HG03135 (cell line): ENCODE measurements around the gene NEDD9.
A peak's percentile ranks its signal among the peaks of the same experiment; 100 is the strongest.

ENCODE experiments used
- ATAC-seq: cut with Tn5 transposase; IDR thresholded peaks from one replicate; pipeline ENCODE4 v1.9.1; 2021; ENCODE audit warnings: mild to moderate bottlenecking, moderate library complexity; ENCODE audit not compliant: unreplicated experiment

The NEDD9 gene

GRCh38 chr6:11232193-11232769 is at the start of gene NEDD9:
NEDD9 (minus strand) TSS chr6:11232668; CDS start chr6:11232515, 153 bp downstream.
- ATAC-seq: peak; percentile 95

- no peak for ATAC-seq
Observed at GRCh38 chr6:11282245-11282644, 49.8 kb upstream of the NEDD9 start.

- no peak for ATAC-seq
Observed at GRCh38 chr6:11280394-11280793, 47.9 kb upstream of the NEDD9 start.

GRCh38 chr6:11279284-11279689 is 46.8 kb upstream of the NEDD9 start:
- ATAC-seq: no peak

DNA sequence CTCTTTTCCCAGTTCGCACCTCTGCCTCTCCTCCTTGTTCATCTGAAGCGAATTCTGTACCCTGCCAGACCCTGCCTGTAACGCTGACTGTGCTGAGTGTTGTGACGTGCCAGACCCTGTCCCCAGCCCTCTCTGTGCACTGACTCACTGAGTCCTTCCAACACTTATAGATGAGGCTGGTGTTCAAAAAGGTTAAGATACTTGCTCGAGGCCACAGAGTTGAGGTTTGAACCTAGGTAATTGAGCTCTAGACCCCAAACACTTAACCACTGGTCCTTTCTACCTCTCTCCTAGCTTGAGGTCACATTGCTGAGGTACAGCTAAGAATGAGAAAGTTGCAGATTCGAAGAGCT is 45.7 kb upstream of the NEDD9 start:
- ATAC-seq: no peak

DNA sequence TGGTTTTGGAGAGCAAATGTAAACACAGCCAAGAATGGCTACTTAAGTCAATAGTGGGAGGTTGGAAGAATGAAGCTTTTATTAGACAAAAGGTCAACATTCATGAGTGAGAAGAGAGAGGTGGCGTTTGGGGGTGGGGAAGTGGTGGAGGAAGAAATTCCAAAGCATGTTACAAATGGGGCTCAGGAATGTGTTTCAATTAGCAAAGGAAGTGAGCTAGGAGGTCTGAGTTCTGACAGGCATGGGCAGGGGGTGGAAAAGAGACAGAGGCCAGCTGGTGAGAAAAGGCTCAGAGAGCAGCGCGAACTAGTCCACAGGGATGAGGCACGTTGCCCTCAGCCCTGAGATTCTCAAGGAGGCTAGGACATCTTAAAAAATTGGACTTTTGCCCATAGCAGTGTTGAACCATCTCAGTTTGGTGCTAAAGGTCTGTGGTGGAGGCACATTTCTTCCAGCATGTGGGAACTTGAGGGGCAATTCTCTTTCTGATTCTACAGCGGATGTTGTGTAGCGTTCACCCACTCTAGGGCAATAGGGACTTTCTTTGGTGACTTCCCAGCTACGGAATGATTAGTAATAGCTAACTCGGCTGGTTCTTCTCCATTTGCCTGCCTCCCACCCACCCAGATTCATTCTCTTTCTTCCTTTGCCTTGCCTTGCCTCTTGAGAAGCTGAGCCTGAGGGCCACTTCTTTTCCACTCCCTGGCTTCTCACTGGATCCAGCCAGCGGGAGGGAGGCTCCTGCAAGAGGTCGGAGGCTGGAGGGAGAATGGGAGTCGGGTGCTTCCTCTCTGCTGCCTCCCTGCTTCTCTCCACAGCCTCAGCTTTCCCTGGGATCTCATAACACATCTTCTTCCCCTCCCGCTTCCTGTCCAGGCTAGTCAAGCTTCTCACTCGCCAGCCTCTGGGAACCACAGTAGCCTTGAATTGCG is 45.1 kb upstream of the NEDD9 start:
- ATAC-seq: peak; percentile 41

- no peak for ATAC-seq
Observed at GRCh38 chr6:11276911-11277274, 44.4 kb upstream of the NEDD9 start.

- ATAC-seq: no peak
Observed at GRCh38 chr6:11276228-11276627, 43.8 kb upstream of the NEDD9 start.

DNA sequence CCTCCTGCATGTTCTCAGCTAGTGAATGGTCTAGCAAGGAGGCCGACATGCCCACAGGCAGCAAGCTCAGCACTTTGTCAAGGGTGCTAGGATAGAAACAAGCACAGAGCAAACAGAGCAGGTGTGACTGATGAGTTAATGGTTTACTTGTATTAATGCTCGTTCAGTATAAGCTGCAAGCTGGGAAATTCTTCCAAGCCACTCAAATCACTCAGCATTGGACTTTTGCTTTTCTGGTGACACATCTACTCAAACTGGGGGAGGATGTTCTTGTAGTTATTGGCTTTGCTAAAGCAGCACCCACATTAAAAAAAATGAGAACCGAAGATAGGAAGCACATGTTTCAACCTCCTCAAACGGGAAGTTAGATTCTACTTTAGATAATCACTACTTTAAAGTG is 43.1 kb upstream of the NEDD9 start:
- ATAC-seq: peak; percentile 82

GRCh38 chr6:11273406-11274065 is 41.1 kb upstream of the NEDD9 start:
- ATAC-seq: no peak

DNA sequence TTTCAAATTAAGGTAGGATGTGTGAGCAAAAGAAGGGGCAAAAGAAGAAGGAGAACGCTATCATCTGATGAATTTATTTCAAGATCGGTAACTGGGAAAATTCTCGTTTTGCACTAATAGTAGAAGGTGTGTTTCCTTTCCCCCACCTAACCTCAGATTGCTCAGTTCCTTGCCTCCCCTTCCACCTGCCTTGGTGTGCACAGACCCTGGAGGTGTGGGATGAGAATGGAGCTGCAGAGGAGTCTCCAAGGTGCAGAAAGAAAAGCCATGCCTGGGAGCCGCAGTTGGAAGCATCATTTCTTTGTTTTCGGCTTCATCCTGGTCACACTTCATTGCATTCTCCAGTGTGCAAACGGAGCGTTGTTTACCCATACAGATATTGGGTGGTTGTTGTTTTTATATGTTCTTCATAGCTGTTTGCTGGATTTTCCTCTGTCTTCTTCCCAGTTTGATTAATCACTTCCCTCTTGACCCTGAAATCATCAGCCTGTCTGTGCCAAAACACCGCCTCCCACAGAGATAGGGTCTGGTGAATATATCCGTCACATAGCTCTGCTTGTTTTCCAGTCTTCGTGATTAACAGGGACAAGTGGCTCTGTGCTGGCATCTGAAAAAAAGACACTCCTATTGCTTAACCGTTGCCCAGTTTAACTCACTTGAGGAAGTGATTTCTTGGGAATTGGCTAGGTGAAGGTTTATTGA is 40.2 kb upstream of the NEDD9 start:
- ATAC-seq: no peak

DNA sequence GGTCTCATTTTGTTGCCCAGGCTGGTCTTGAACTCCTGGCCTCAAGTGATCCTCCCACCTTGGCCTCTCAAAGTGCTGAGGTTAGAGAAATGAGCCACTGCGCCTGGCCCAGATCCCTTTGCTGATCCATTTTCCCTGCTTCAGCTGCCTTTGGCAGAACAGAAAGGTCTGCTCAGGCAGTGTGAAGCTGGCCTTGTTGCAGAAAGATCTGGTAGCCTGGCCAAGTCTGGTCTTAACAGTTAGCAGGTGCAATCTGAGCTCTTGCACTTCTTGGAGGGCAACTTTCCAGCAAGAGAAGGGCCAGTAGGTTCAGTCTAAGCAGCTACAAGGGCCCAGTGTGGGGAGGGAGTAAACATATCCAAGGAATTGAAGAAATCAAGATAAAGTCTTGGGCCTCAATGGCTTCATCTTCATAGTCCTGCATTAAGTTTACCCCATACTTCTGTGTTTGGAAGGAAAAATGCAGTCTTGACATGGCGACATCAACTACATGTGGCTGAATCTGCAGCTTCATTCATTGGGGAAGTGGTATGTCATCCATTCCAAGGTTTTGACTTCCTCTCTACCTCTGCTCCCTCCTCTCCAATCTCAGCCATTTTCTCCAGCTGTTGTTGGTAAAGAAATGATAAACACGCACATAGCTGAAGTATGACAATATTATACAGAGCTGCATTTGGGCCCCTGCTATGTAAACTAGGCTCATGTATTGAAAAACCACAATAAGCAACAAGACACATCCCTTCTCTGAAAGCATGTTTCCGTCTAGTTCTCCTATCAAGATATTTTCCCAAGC is 39.0 kb upstream of the NEDD9 start:
- ATAC-seq: no peak

GRCh38 chr6:11270030-11271027 is 37.9 kb upstream of the NEDD9 start:
- ATAC-seq: no peak

GRCh38 chr6:11268978-11269377 is 36.5 kb upstream of the NEDD9 start:
- no peak for ATAC-seq

- ATAC-seq: no peak
Observed at GRCh38 chr6:11266926-11267325, 34.5 kb upstream of the NEDD9 start.

- no peak for ATAC-seq
Observed at GRCh38 chr6:11265932-11266331, 33.5 kb upstream of the NEDD9 start.

DNA sequence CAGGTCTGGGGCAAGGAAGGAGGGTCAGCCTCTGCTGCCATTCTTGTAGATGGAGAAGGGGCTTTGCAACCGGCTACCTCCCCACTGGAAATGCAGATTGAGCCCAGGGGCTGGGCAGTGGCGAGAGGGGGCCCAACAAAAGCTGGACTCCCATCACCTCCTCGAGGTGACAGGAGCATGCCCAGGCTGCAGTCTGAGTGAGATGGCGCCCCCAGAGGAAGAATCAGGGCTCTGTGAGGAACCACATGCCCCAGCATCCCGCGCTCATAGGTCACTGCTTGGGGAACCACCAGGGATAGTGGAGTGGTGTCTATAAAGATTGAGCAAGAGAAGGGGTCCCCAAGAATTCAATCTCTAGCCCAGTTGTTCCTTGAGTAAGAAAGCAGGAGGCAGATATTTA is 31.6 kb upstream of the NEDD9 start:
- ATAC-seq: no peak

GRCh38 chr6:11263291-11263775 is 30.9 kb upstream of the NEDD9 start:
- ATAC-seq: no peak

GRCh38 chr6:11262242-11262641 is 29.8 kb upstream of the NEDD9 start:
- no peak for ATAC-seq
